SHP77 treated with DMSO at 0.1 percent for 48 hours (cell line): ENCODE data around the gene TOP3A.

Source experiments
- DNase-seq: peaks from one replicate; lab custom pipeline; 2025; lab: John Stamatoyannopoulos, UW

The TOP3A gene

GRCh38 chr17:18277076-18277475 is 37.7 kb downstream of the TOP3A start:
- DNase-seq: no peak

DNA sequence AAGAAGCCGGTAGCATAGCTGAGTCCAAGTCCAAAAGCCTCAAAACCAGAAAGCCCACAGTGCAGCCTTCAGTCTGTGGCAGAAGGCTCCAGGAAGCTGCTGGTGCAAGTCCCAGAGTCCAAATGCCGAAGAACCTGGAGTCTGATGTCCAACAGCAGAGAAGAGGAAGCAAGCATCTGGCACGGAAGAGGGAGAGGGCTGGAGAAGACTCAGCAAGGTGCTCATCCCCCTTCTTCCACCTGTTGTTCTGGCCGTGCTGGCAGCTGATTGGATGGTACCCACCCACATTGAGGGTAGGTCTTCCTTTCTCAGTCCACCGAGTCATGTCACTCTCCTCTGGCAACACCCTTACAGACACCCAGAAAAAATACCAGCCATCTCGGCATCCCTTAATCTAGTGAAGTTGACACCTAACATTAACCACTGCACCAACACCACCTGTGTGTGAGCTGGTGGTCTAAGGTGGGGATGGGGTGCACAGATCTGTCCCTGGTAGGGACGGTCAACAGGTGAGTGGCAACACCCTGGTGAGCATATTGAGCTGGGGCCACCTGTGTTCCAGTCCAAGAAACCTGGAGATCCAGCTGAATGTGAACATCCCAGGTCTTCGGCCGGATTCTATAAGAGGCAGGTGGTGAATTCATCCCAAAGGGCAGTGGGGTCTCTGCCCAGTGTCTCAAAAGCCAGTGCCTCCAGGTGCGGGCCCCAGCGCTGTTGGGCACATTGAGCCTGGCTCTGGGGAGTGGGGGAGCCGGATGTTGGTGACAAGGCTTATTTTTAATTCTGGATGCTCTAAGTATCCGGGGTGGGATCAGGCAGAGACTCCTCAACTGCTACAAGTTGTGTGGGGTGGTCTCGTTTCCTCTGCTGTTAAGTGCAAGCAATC is 44.5 kb downstream of the TOP3A start:
- no peak for DNase-seq

DNA sequence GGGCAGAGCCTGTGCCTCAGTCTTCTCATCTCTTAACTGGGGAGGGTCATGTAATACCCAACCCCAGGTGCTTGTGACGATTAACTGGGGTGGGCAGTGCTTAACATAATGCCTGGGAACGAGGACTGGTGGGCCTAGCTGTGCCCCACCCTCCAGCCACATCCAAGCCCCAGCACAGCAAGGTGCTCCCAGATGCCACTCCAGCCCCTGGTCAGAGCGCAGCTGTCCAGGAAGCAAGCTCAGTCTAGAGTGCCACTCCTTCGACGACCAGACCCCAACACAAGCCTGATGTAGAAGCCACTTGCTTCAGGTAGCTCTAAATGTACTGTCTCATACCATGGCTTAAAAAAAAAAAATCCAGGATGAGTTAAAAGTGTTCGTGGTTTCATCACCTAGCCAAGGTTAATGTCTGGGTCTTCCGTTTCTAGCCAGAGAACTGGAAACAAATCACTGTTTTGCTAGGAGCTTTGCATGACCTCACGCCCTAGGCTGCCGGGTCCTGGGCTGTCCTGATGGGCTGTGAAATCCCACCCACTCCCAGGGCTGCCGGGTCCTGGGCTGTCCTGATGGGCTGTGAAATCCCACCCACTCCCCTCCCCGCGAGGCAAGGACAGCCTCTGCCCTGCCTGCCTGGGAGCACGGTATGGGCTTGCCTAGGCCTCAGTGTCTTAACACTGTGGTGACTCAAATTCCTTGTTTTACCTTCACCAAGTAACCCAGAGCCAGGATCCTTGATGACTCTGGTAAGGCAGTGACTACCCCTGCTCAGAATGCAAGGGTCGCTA is 46.7 kb downstream of the TOP3A start:
- DNase-seq: no peak

DNA sequence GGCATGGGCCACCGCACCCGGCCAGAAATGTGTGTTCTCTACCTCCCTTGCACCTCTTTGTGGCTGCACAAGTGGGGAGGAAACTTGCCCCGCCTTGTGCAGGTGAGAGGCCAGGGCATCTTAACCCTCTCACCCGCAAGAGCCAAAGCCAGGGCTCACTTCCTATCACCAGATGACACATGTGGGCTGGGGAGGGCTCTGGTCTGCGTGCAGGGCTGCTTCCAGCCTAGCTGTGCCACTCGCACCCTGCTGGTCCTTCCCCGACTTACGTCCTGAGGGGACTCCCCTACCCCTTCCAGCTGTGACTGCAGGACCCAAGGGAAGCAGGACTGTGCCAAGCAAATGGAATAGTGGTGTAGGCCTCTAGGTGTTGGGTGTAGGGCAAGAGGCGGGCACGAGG is 47.4 kb downstream of the TOP3A start:
- no peak for DNase-seq

DNA sequence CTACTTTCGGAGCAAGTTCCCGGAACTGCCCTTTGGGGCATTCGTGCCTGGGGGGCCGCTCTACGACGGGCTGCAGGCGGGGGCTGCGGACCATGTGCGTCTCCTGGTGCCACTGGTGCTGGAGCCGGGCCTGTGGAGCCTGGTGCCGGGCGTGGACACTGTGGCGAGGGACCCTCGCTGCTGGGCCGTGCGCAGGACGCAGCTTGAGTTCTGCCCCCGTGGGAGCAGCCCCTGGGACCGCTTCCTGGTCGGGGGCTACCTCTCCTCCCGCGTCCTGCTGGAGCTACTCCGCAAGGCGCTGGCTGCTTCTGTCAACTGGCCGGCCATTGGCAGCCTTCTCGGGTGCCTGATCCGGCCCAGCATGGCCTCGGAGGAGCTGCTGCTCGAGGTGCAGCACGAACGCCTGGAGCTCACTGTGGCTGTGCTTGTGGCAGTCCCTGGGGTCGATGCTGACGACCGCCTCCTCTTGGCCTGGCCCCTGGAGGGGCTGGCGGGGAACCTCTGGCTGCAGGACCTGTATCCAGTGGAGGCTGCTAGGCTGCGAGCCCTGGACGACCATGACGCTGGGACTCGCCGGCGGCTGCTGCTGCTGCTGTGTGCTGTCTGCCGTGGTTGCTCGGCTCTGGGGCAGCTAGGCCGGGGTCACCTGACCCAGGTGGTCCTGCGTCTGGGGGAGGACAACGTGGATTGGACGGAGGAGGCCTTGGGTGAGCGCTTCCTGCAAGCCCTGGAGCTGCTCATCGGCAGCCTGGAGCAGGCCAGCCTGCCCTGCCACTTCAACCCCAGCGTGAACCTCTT is 50.7 kb downstream of the TOP3A start:
- no peak for DNase-seq

- DNase-seq: no peak
Observed at GRCh38 chr17:18262641-18263040, 52.2 kb downstream of the TOP3A start.

GRCh38 chr17:18262111-18262510 is 52.7 kb downstream of the TOP3A start:
- DNase-seq: no peak

GRCh38 chr17:18261659-18262058 is 53.1 kb downstream of the TOP3A start:
- DNase-seq: no peak

GRCh38 chr17:18261146-18261515 is 53.7 kb downstream of the TOP3A start:
- no peak for DNase-seq

DNA sequence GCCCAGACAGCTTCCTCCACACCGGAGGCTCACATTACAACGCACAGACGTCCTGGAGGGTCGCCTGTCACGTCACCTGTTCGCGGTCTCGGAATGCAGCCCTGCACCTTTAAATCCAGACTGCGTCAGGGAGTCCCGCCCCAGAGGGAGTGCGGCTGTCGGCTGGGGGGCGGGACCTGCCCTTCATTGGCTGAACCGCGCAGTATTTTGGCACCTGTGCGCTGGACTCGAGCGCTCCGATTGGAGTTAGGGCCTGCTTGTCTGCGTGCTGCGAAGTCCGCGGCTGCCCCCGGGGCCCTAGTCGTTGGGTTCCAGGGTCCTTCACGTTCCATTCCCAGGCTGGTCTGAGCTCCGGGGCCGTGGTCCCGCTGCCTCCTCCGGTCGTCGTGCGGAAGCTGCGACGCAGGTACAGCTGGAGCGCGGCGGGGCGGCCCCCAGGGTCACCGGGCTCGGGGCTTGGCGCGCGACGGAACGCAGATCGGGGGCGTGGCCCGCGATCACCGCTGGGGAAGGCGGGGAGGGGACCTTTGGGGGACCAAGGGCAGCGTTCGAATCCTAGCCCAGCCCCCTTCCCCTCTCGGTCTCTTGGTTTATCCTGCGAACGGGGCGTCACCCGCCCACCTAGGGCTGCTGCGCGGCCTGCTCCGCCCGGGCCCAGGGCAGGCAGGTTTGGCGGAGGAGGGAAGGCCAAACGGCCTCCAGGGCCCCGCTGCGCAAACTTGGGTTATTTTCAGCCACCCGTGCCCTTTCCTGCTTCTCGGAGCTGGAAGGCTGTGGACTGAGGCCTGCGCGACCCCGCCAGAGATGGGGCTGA is 54.3 kb downstream of the TOP3A start, which contains the start of gene MIEF2:
Gene MIEF2, plus strand, starts transcription at position 331 of the 814 bp plus-strand sequence. CDS start 2,059 bp downstream, outside the sequence.
- peak; percentile 98 for DNase-seq

- no peak for DNase-seq
Observed at GRCh38 chr17:18259621-18260331, 55.0 kb downstream of the TOP3A start.

DNA sequence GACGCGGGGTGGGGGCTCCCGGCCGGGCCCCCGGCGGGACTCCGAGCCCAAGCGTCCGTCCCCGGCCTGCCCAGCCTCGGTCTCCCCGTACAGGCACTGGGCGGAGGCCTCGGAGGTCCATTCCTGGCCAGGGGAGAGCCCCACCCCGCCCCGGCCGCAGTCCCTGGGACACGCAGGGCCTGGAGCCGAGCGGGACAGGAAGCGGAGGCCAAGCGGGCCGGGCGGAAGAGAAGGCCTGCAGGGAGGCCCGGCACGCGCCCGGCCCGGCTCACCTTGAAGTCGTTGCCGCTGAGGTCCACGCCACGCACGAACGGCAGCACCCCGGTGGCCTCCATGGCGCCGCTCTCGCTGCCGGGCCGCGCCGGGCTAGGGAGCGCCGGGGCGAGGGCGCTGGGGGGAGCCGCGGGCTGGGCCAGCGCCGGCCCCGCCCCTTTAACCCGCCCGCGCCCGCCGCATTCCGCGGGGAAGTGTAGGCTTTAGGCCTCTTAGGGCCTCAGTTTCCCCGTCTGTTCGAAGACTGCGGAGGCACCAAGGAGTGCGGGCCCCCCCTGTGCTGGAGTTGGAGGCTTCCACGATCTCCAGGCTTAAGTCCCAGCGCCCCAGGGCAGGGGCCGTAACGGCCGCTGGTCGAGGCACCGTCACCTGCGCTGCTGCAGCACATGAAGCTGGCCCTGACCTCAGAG is 56.3 kb downstream of the TOP3A start, which contains the start of gene FLII:
Gene FLII, minus strand, starts transcription at position 383 of the 683 bp plus-strand sequence. Its CDS starts 48 bp downstream, at position 335.
- DNase-seq: peak; percentile 38

DNA sequence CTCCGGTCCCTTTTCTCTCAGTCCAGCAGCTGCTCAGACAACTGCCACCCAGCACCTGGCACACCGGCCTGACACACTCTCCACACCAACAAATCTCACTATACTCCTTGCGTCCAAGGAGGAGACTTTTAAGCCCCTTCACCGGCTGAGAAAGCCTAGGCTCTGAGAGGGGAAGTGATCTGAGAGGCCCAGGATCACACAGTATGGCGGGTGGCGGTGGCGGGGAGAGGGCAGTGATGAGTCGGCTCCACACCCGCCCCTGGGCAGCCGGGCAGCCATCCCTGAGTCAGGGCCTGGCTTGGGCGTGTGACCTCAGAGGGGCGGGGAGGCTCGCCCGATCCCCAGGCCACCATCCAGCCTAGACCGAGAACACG is 56.8 kb downstream of the TOP3A start:
- peak; percentile 84 for DNase-seq

GRCh38 chr17:18257268-18257981 is 57.4 kb downstream of the TOP3A start:
- DNase-seq: no peak

DNA sequence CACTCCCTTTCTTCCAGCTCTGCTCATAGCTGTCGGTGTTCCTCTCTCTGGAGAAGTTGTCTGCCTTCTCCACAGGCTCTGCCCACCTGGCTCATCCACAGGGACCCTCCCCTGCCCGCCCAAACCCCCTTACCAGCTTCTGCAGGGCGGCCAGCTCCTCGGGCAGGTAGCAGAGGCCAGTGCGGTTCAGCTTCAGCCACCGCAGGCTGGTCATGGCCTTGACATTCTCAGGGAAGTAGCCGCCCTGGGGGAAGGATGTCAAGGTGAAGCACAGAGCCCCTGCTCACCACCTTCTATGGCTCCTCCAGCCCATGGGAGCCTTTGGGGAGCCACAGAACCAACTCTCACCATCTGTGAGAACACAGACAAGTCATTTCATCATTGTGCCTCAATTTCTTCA is 58.0 kb downstream of the TOP3A start:
- DNase-seq: no peak

GRCh38 chr17:18256351-18256750 is 58.4 kb downstream of the TOP3A start:
- DNase-seq: no peak

DNA sequence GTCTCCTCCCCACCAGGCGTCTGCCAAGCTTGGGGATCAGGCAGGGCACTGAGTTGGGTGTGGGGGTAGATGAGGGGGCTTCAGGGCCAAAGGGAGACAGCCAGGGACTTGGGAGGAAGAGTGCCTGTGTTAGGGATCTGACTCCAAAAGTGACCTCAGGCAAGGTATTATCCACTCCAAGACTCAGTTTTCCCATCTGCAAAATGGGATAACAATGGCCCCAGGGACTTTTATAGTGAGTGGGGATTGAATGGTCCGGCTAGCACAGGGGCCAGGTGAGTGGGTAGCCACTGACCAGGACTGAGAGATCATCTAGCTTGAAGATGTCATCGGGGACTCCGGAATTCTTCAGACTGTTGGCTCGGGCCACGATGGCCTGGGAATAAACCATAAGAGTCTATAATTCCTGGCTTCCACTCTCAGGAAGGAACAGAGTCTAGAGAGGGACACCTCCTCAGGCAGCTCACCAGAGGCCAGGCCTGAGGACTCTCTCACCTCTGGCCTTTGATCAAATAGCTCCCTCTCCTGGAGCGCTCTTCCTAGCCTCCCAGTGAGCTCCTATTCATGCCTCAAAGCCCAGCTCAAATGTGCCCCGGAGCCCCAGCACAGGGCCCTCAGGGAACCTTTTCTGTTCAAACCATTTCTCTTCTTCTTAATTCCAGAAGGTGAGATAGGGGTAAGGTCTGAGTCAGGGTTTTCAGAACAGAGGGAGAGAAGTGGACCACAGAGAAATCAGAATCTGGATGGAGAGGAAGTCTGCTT is 59.7 kb downstream of the TOP3A start:
- DNase-seq: no peak

GRCh38 chr17:18253947-18254821 is 60.6 kb downstream of the TOP3A start:
- no peak for DNase-seq
